Measurements from ENCODE around the gene SLC43A2. TPM values are rescaled to one million over a fixed set of nuclear protein-coding genes. Genes with fewer than 3 reads are reported as not detected.
A peak's percentile ranks its signal among the peaks of the same experiment; 100 is the strongest.

Gene SLC43A2
- total and polyA plus RNA-seq, 10 of the 15 experiments (the other 5 are each of a cell fraction or from before 2014, with no cell fraction given), result 0.03 to 14.0 (median 5.3) TPM

GRCh38 chr17:1648963-1649843, 20.6 kb upstream of the SLC43A2 start (continued):
- TF ChIP-seq HSF1 (IDR thresholded peaks at IDR 0.05; ENCODE audit: low read depth, low read length) (no peak), PKNOX1 (IDR thresholded peaks at IDR 0.05) (no peak), NR2F1 (conservative IDR thresholded peaks at IDR 0.05) (peak; percentile 39), EP300 (IDR thresholded peaks at IDR 0.05; ENCODE audit: borderline replicate concordance in 1 of 2, control insufficient read depth in 1 of 2, low read depth in 2 of 2, low read length in 2 of 2) (no peak), RCOR1 (conservative IDR thresholded peaks at IDR 0.05; ENCODE audit: low read depth, low read length) (no peak), POLR2AphosphoS5 (IDR thresholded peaks at IDR 0.05; ENCODE audit: low read length) (no peak), ZBTB11 (CRISPR knock-in tag; IDR thresholded peaks at IDR 0.05) (no peak), NR2C2 (IDR thresholded peaks at IDR 0.05; ENCODE audit: borderline replicate concordance, control insufficient read depth, insufficient read length, low read depth) (no peak), LARP7 (IDR thresholded peaks at IDR 0.05) (peak; percentile 76), SPI1 (IDR thresholded peaks at IDR 0.05; ENCODE audit: borderline replicate concordance, insufficient read depth, low read depth, low read length) (no peak), TCF3 (IDR thresholded peaks at IDR 0.05; ENCODE audit: borderline replicate concordance, insufficient read depth, low read depth, low read length) (peak; percentile 91; the same call in 1 of the 2 replicates), ATF7 (IDR thresholded peaks at IDR 0.05; ENCODE audit: low read depth) (no peak), CHD1 (IDR thresholded peaks at IDR 0.05; ENCODE audit: low read depth, low read length) (no peak), PML (IDR thresholded peaks at IDR 0.05; ENCODE audit: low read length) (no peak), CREM (IDR thresholded peaks at IDR 0.05; ENCODE audit: low read depth) (0 out of 2 replicates have a peak, but pooled peaks have one; percentile 41), RELB (IDR thresholded peaks at IDR 0.05; ENCODE audit: low read depth) (no peak), SP1 (IDR thresholded peaks at IDR 0.05; ENCODE audit: low read depth, low read length) (peak; percentile 36), SMAD5 (IDR thresholded peaks at IDR 0.05; ENCODE audit: low read depth) (no peak), FOXM1 (IDR thresholded peaks at IDR 0.05; ENCODE audit: low read depth, low read length) (no peak), ESRRA (IDR thresholded peaks at IDR 0.05; ENCODE audit: low read length) (no peak), USF1 (IDR thresholded peaks at IDR 0.05; ENCODE audit: borderline replicate concordance, extremely low read length, insufficient read depth, low read depth, low read length) (no peak)

All from GM12878 (cell line).